Liver (tissue), 9 donors: Measurements from ENCODE around the gene ARL6IP6. TPM values are rescaled to one million over a fixed set of nuclear protein-coding genes. Genes with fewer than 3 reads are reported as not detected.

Source experiments
- DNase-seq: peaks from one replicate; pipeline ENCODE4 v3.0.0-alpha.2; 2017; ENCODE audit warnings: low spot score
- H3K27ac ChIP-seq, 2 donors: one replicate each; pipeline ENCODE4 v1.7.0; 2013; ENCODE audit warnings: inconsistent platforms in 2 of 2, low read length in 2 of 2, control low read depth in 1 of 2, low read depth in 1 of 2, mild to moderate bottlenecking in 1 of 2
- H3K27me3 ChIP-seq, 4 donors: one replicate each; pipeline versions ENCODE4 v1.6.1 to v1.7.0; 2013; ENCODE audit warnings: low read length in 3 of 4, inconsistent platforms in 1 of 4, mild to moderate bottlenecking in 1 of 4, moderate library complexity in 1 of 4; ENCODE audit not compliant: control insufficient read depth in 4 of 4, insufficient read depth in 4 of 4
- H3K36me3 ChIP-seq, 4 donors: one replicate each; pipeline versions ENCODE4 v1.6.1 to v1.7.0; 2013; ENCODE audit warnings: low read length in 3 of 4, mild to moderate bottlenecking in 3 of 4, low read depth in 1 of 4, moderate library complexity in 1 of 4; ENCODE audit not compliant: control insufficient read depth in 4 of 4, insufficient read depth in 3 of 4
- H3K4me1 ChIP-seq, 4 donors: one replicate each; pipeline versions ENCODE4 v1.6.1 to v1.7.0; 2013; ENCODE audit warnings: low read length in 3 of 4, mild to moderate bottlenecking in 3 of 4, moderate library complexity in 1 of 4; ENCODE audit not compliant: control insufficient read depth in 4 of 4, insufficient read depth in 4 of 4
- H3K4me3 ChIP-seq, 3 donors: one replicate each; pipeline versions ENCODE4 v1.6.1 to v1.7.0; 2013; ENCODE audit warnings: low read length in 3 of 3, control low read depth in 1 of 3, low read depth in 1 of 3, mild to moderate bottlenecking in 1 of 3
- H3K9ac ChIP-seq, 2 donors: one replicate each; pipeline ENCODE4 v1.7.0; 2013; ENCODE audit warnings: low read length in 2 of 2, mild to moderate bottlenecking in 2 of 2, moderate library complexity in 2 of 2, control low read depth in 1 of 2, low read depth in 1 of 2
- H3K9me3 ChIP-seq, 4 donors: one replicate each; pipeline versions ENCODE4 v1.6.1 to v1.7.0; 2013; ENCODE audit warnings: low read length in 3 of 4; ENCODE audit not compliant: control insufficient read depth in 4 of 4
- ATF3 ChIP-seq: IDR thresholded peaks from 2 replicates; pipeline ENCODE4 v1.6.1; 2016; ENCODE audit warnings: antibody characterized with exemption
- CTCF ChIP-seq: fragments of 150-350 bp; IDR thresholded peaks from 2 replicates; pipeline ENCODE4 v1.5.1; 2017; ENCODE audit warnings: improper control_type of control experiment, low read depth, low read length; ENCODE audit not compliant: missing input control
- EGR1 ChIP-seq, 2 donors: IDR thresholded peaks; 2 replicates each; pipeline ENCODE4 v1.6.1; 2016 to 2018; ENCODE audit warnings: antibody characterized with exemption in 2 of 2, low read depth in 2 of 2
- FOXA1 ChIP-seq: IDR thresholded peaks from 2 replicates; pipeline ENCODE4 v1.6.1; 2016; ENCODE audit warnings: antibody characterized with exemption
- FOXA2 ChIP-seq: IDR thresholded peaks from 2 replicates; pipeline ENCODE4 v1.6.1; 2016; ENCODE audit warnings: antibody characterized with exemption
- GABPA ChIP-seq, 2 donors: IDR thresholded peaks in 1 of 2; conservative IDR thresholded peaks in 1 of 2; 2 replicates each; pipeline ENCODE4 v1.6.1; 2016; ENCODE audit warnings: antibody characterized with exemption in 2 of 2, mild to moderate bottlenecking in 1 of 2, moderate library complexity in 1 of 2
- HNF4A ChIP-seq, 2 donors: conservative IDR thresholded peaks; 2 replicates each; pipeline ENCODE4 v1.6.1; 2016; ENCODE audit warnings: antibody characterized with exemption in 2 of 2, mild to moderate bottlenecking in 2 of 2
- JUND ChIP-seq, 2 donors: IDR thresholded peaks; 2 replicates each; pipeline ENCODE4 v1.6.1; 2016; ENCODE audit warnings: antibody characterized with exemption in 2 of 2
- NR2F2 ChIP-seq: IDR thresholded peaks from 2 replicates; pipeline ENCODE4 v1.6.1; 2016; ENCODE audit warnings: antibody characterized with exemption
- REST ChIP-seq: IDR thresholded peaks from 2 replicates; pipeline ENCODE4 v1.6.1; 2016; ENCODE audit warnings: antibody characterized with exemption, mild to moderate bottlenecking
- RXRA ChIP-seq, 2 donors: IDR thresholded peaks; 2 replicates each; pipeline ENCODE4 v1.6.1; 2017 to 2018; ENCODE audit warnings: antibody characterized with exemption in 2 of 2, mild to moderate bottlenecking in 1 of 2
- SP1 ChIP-seq: IDR thresholded peaks from 2 replicates; pipeline ENCODE4 v1.6.1; 2018; ENCODE audit warnings: antibody characterized with exemption, mild to moderate bottlenecking
- TAF1 ChIP-seq: conservative IDR thresholded peaks from 2 replicates; pipeline ENCODE4 v1.6.1; 2016; ENCODE audit warnings: antibody characterized with exemption, mild to moderate bottlenecking
- YY1 ChIP-seq: IDR thresholded peaks from 2 replicates; pipeline ENCODE4 v1.6.1; 2016; ENCODE audit warnings: antibody characterized with exemption, mild to moderate bottlenecking
- WGBS: extraction: QIAGEN DNeasy Blood & Tissue Kit; methylation state at CpG from one replicate; pipeline ENCODE4 v1.1.7; 2013; 5-methylcytosine and 5-hydroxymethylcytosine counted together
- polyA plus RNA-seq, 2 donors: library from polyadenylated mRNA; stranded (reverse) in 1 of 2; unstranded in 1 of 2; fragments of 200-250 nt in 1 of 2; fragments of >200 nt in 1 of 2; fragmentation: Nextera tagmentation in 1 of 2; extraction: Ambion mirVana in 1 of 2; gene quantifications; one replicate each; pipeline versions ENCODE4 v1.2.1 to v1.2.3, GENCODE V29; 2013 to 2015
- total RNA-seq, 2 donors: library from RNA; depleted of rRNA; stranded (reverse); fragments of >200 nt; gene quantifications; one replicate each; pipeline ENCODE4 v1.2.3, GENCODE V29; 2014
- donor health status: healthy.
- donor health status: healthy.
- donor health status: healthy.
- donor health status: healthy.
- donor health status: healthy.

The ARL6IP6 gene
- total and polyA plus RNA-seq, 4 donors: 2.2 to 16.6 (median 4.6) TPM

GRCh38 chr2:152674334-152674733 lies 44.1 kb upstream of the ARL6IP6 start:
- H3K36me3 ChIP-seq: peaks cover 5 to 57% (median 47%) of the 10 kb centered on the region in 4 donors
- DNase-seq: no peak
- no peaks in the 10 kb centered on the region for H3K4me1 ChIP-seq
- no peak overlapping the region for H3K9ac ChIP-seq
- H3K27ac ChIP-seq: no peak overlapping the region
- no peaks in the 10 kb centered on the region for H3K27me3 ChIP-seq
- H3K9me3 ChIP-seq: no peaks in the 10 kb centered on the region
- TF ChIP-seq FOXA2: no peak
- no peak for TF ChIP-seq HNF4A (conservative IDR thresholded peaks at IDR 0.05)
- TF ChIP-seq GABPA (IDR thresholded peaks at IDR 0.05 in 1 of 2, conservative IDR thresholded peaks at IDR 0.05 in 1 of 2): no peak
- no peak for TF ChIP-seq JUND (IDR thresholded peaks at IDR 0.05)
- no peak overlapping the region for H3K4me3 ChIP-seq
- 96% methylated on average over 4 of the region's 4 CpGs for WGBS

GRCh38 chr2:152676461-152676860 lies 42.0 kb upstream of the ARL6IP6 start:
- Histone ChIP-seq H3K9ac (no peak overlapping the region), H3K27me3 (no peaks in the 10 kb centered on the region), H3K36me3 (peaks cover 7 to 56% (median 43%) of the 10 kb centered on the region in 4 donors), H3K27ac (no peak overlapping the region), H3K4me3 (no peak overlapping the region), H3K4me1 (no peaks in the 10 kb centered on the region), H3K9me3 (no peaks in the 10 kb centered on the region)
- DNase-seq: no peak
- WGBS: 97% methylated on average over 3 of the region's 3 CpGs
- TF ChIP-seq NR2F2: no peak
- TF ChIP-seq CTCF: no peak
- TF ChIP-seq ATF3: no peak
- TF ChIP-seq FOXA1: no peak
- TF ChIP-seq YY1: no peak

- Histone ChIP-seq H3K4me1 (no peaks in the 10 kb centered on the region), H3K27me3 (no peaks in the 10 kb centered on the region), H3K4me3 (no peak overlapping the region), H3K36me3 (peaks cover 4 to 40% (median 31%) of the 10 kb centered on the region in 4 donors), H3K9ac (no peak overlapping the region), H3K9me3 (no peaks in the 10 kb centered on the region), H3K27ac (no peak overlapping the region)
- DNase-seq: no peak
- 87% methylated on average over 2 of the region's 2 CpGs for WGBS
- TF ChIP-seq RXRA (IDR thresholded peaks at IDR 0.05) (no peak), EGR1 (IDR thresholded peaks at IDR 0.05; ENCODE audit: low read depth in 2 of 2) (no peak), TAF1 (no peak), SP1 (no peak), YY1 (no peak), FOXA1 (no peak), NR2F2 (no peak), HNF4A (conservative IDR thresholded peaks at IDR 0.05) (no peak), REST (no peak)
These were observed 39.6 kb upstream of the ARL6IP6 start for GRCh38 chr2:152678808-152679207.
